Measurements from ENCODE around the gene WNT6.

WNT6 gene

DNA sequence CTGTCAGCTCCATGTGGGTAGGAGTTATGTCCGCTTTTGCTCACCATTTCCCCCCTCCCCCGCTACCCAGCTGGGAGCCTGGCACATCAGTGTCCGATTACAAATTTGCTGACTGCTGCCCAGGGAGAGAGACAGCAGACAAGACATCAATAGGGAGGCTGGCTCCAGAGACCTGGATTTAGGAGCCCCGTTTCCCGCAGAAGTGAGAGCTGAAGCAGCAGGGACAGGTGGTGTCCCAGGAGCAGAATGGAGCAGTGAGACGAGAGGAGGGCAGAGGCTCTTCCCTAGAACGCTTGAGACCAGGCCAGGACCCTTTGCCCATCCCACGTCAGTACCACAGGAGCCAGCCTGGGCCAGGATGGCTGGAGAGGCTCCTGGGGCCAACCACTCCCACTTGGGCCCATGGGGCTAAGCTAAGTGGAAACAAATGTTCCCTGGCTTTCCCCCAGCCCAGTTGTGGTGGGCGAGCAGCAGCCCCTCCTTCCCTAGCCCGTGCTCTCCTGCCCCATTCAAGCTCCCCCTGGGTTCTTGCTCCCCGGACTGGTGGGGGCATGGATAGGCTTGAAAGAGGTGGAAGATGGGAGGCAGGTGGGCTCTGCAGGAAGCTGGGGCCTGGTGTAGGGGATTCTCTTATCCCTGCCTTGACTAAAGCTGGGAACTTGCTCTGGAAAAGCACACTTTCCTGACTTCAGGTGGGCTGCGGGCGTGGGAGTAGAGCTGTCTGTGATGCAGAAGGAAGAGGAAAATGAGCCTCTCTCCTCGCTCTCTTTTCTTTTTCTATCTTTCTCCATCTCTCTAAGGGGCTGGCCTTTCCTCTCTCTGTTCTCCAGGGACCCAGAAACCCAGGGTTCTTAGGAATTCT is 4.1 kb upstream of the WNT6 start:
- in situ Hi-C loops (cut with HindIII; ENCODE audit: low pct_unique_long_range_greater_than_20kb, low sequenced_read_pairs), result no loop called here
- no peak for DNase-seq (ENCODE audit: low read depth in 1 of 2, low spot score in 1 of 2)
- no peak for TF ChIP-seq JUND (IDR thresholded peaks at IDR 0.05; ENCODE audit: low read depth)

DNA sequence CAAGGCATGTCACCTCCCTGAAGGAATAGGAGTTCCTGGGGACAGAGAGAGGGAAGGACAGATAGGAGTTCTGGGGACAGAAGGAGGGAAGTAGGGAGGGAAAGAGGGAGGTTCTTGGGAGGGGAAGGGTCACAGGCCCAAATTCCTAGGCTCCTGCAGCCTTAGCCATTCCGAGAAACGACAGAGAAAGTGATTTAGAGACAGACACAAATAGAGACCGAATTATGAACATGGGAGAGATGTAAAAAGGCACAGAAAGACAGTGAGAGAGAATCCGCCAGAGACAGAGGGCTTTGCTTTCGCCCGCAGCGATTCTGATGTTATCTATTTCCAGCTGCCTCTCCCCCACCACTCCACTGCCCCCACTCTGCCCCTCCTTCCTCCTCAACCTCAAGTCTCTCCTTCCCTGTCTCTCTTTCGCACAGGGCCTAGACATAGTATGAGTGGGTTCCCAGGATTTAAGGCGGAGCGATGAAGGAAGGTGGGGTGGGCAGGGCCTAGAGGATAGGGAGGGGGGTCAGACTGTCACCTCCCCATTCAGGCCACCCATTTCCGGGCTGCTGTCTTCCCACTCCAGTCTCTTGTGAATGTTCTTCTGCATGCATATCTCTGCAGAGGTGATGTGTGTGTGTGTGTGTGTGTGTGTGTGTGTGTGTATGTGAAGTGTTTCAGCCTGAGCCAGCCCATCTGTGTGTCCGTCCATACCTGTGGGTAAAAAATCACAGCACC is 3.3 kb upstream of the WNT6 start:
- in situ Hi-C loops (cut with HindIII; ENCODE audit: low pct_unique_long_range_greater_than_20kb, low sequenced_read_pairs), result no loop called here

DNA sequence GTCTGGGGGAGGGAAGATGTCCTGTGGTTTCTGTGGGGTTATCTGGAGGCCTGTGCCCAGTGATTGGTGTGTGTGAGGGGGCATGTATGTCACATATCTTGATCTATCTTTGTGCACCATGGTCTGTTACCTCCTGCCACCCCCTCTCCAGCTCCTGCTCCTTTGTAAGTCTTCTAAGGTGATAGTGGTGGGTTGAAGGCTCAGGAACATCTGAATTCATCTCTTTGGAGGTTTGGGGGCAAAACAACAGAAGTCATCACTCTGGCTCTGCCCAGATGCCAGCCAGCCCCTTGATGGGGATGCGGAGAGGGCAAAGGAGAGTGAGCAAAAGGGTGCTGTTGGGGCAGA is 2.7 kb upstream of the WNT6 start:
- in situ Hi-C loops (cut with HindIII; ENCODE audit: low pct_unique_long_range_greater_than_20kb, low sequenced_read_pairs), result no loop called here
- TF ChIP-seq JUND (IDR thresholded peaks at IDR 0.05; ENCODE audit: low read depth), result no peak
- no peak for DNase-seq (ENCODE audit: low read depth in 1 of 2, low spot score in 1 of 2)

More for the DNA sequence above, 3.3 kb upstream of the WNT6 start:
- TF ChIP-seq JUND (IDR thresholded peaks at IDR 0.05; ENCODE audit: low read depth), result no peak
- no peak for DNase-seq (ENCODE audit: low read depth in 1 of 2, low spot score in 1 of 2)

DNA sequence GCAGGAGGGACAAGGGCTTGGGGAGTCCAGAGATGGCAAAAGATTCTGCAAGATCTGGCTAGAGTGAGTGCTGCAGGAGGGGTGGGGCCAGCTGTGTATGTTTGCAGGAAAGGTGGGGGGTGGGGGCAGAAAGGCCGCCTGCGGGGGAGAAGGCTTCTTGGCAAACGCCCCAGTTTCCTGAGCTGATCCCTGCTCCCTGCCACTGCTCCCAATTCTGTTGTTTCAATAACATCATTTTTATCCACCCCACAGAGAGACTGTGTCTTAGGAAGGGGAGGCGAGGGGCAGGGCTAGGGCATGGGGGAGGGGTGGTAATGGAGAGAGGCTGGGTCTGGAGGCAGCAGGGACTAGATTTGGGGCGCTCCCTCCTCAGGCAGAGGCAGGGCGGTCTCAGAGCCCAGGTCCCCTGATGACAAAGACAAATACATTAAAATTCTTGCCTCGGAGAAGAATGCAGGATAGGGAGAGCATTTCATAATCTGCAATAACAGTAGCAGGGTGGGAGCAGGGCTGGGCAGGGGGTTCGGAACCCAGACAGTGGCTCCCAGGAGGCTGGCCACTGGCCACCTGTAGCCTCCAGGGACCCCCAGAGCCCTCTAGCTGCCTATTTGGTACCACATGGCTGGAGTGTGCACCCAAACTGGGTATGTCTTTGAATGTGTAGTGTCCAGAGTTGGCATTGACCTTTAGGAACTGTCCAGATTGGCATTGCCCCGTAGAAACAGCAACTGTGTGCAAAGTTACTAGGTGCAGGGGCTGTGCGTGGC is 2.1 kb upstream of the WNT6 start:
- in situ Hi-C loops (cut with HindIII; ENCODE audit: low pct_unique_long_range_greater_than_20kb, low sequenced_read_pairs), result no loop called here
- no peak for TF ChIP-seq JUND (IDR thresholded peaks at IDR 0.05; ENCODE audit: low read depth)
- no peak for DNase-seq (ENCODE audit: low read depth in 1 of 2, low spot score in 1 of 2)

DNA sequence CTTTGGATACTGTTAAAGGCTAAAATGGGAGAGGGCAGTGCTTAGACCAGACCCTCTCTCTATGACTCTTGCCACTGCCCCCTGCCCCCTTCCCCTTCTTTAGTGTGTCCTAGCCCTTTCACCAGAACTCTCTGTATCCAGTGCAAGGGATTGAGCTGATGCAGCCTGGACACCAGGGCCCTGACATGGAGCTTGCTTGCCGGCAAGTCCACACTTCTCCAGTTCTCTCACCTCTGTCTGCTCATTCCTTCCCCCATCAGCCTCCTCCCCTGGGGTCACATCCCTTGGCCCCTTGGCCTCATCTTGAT is 1.5 kb upstream of the WNT6 start:
- in situ Hi-C loops (cut with HindIII; ENCODE audit: low pct_unique_long_range_greater_than_20kb, low sequenced_read_pairs), result no loop called here
- no peak for TF ChIP-seq JUND (IDR thresholded peaks at IDR 0.05; ENCODE audit: low read depth)
- DNase-seq (ENCODE audit: low read depth in 1 of 2, low spot score in 1 of 2), result no peak

DNA sequence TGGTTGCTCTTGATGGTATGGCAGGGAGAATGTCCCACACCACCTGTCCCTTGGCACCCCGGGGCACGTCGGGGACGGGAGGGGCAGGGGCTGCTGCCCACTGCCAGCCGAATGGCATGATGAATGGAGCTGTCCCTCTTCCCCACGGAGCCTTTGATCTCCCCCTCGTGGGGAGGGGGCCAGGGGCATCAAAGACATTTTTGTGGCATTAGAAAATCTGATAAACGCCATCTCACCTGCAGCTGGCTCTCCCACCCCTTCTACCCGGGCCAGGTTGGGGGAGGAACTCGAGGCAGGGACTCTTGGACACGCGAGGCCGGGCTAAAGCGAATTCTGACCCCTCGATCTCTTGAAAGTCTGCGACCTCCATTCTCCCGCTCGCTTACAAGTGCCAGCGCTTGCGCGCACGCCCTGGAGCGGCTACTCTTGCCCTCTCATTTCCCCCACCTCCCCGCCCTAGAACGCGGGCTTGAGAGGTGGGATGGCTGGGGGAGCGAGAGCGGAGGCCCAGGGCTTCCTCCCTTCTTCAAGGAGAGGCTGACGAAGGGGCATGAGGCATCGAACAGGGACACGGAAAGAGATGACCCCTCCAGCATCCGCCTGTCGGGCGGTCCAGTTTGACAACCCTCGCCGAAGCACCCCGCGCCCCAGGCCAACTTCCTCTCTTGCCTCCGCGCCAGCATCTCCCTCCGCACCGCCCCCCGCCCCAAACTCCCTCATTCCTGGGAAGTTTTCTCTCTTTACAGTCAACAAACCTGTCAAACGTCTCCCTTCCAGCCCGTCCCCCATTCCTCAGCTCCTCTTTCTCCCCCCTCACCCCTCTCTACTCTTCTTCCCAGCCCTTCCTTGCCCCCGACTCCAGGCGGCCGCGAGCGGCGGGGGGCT is 692 bp upstream of the WNT6 start:
- no peak for DNase-seq (ENCODE audit: low read depth in 1 of 2, low spot score in 1 of 2)
- in situ Hi-C loops (cut with HindIII; ENCODE audit: low pct_unique_long_range_greater_than_20kb, low sequenced_read_pairs), result no loop called here

DNA sequence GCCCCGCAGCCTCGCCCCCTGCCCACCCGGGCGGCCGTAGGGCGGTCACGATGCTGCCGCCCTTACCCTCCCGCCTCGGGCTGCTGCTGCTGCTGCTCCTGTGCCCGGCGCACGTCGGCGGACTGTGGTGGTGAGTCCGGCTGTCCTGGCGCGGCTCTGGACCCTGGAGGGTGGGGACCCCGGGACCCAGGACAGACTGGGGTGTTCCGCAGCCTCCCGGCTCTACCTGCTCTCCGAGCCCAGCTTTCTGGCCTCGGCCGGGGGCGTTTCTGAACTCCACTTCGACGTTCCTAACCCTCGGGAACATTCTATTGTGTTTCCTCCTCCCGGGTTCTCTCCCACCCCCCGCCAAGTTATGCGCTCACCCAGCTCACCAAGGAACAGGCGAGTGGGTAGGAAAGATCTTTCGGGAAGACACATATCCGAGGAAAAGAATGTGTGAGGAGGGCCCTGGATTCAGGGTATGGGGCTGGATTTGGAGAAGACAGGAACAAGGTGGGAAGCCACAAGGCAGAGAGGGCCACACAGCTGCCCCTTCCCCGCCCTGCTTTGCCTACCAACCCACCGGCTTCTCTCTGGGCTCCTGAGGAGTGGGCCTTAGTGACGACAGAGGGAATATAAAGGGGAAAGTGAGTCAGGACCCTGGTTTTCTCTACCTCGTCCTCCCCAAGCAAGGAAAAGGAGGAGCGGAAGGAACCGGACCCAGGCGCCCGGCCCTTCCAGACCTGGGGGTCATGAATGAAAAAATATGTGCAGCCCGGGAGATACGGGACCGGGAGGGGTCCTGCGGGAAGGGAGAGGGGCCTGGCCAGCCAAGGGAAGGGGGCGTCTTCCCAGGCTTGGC is 605 bp downstream of the WNT6 start:
- no peak for DNase-seq (ENCODE audit: low read depth in 1 of 2, low spot score in 1 of 2)
- in situ Hi-C loops (cut with HindIII; ENCODE audit: low pct_unique_long_range_greater_than_20kb, low sequenced_read_pairs), result no loop called here
- TF ChIP-seq JUND (IDR thresholded peaks at IDR 0.05; ENCODE audit: low read depth), result no peak

More for the DNA sequence above, 692 bp upstream of the WNT6 start:
- no peak for TF ChIP-seq JUND (IDR thresholded peaks at IDR 0.05; ENCODE audit: low read depth)

DNA sequence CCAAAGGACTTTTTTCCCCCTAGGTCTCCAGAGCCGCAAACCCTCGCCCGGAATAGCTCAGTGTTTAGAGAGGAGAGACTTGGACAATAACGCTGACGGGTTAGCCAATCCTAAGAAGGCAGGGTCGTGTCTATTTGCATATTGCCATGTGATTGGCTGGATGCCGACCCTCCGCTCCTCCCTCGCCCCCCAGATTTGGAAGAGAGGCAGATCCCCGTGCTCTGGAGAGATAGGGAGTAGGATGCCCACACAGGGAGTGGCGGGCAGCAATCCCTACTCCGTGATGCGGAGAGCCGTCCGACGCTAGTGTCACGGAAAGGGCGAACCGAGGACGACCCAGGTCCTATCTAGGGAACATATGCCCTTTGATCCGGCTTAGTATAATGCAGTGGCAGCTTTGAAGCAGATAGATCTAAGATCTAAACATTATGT is 1.4 kb downstream of the WNT6 start:
- TF ChIP-seq JUND (IDR thresholded peaks at IDR 0.05; ENCODE audit: low read depth), result no peak
- in situ Hi-C loops (cut with HindIII; ENCODE audit: low pct_unique_long_range_greater_than_20kb, low sequenced_read_pairs), result no loop called here
- no peak for DNase-seq (ENCODE audit: low read depth in 1 of 2, low spot score in 1 of 2)

DNA sequence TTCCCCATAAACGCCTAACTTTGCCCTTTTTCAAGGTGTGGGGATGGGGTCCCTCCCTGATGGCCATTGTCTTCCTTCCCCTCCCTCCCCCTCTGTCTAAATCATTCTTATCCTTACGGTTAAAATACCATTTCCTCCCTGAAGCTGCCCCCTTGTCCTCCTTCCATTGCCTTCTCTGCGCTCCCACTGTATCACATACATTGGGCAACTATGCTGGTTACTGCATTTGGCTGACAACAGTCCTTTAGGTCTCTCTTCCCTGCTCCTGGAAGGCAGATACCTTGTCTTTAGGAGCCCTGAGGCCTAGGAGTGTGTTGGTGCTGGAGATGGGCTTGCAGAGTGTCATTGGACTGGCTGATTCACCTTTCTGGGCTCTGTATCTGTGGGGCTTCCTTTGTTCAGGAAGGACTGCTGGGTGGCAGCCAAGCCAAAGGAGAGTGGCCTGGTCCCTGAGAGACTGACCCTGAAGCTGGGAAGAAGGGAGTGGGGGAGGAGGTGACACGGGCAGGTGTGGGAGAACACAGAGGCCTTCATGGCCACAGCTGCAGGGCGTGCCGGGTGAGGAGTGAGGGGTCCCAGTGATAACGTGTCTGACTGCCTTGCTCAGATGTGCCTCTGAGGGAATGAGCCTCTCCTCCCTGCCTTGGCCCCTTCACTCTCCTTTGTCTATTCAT is 2.2 kb downstream of the WNT6 start:
- TF ChIP-seq JUND (IDR thresholded peaks at IDR 0.05; ENCODE audit: low read depth), result no peak
- in situ Hi-C loops (cut with HindIII; ENCODE audit: low pct_unique_long_range_greater_than_20kb, low sequenced_read_pairs), result no loop called here

DNA sequence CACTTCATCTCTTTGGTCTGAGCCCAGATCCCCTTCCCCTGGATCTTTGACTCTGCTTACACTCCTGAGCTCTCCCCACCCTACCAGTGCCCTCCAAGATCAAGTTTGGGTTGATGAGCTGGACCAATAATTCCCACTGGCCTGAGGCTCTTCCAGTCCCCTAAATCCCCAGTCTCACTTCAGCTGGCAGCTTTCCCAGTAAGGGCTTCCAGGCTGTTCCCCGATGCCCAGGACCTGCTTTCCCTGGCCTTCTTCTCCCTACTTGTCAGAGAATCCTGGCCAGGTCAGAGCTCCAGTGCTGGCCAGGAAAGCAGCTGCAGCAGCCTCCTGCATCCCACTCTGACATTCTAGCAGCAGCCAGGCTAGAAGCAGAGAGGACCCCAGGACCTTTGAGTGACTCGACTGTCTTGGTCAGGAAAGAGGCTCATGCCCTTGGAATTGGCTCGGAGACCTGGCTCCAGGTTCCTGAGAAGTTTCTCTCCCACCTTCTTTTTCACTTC is 3.5 kb downstream of the WNT6 start:
- in situ Hi-C loops (cut with HindIII; ENCODE audit: low pct_unique_long_range_greater_than_20kb, low sequenced_read_pairs), result no loop called here
- no peak for DNase-seq (ENCODE audit: low read depth in 1 of 2, low spot score in 1 of 2)
- TF ChIP-seq JUND (IDR thresholded peaks at IDR 0.05; ENCODE audit: low read depth), result no peak

More for the DNA sequence above, 2.2 kb downstream of the WNT6 start:
- no peak for DNase-seq (ENCODE audit: low read depth in 1 of 2, low spot score in 1 of 2)

DNA sequence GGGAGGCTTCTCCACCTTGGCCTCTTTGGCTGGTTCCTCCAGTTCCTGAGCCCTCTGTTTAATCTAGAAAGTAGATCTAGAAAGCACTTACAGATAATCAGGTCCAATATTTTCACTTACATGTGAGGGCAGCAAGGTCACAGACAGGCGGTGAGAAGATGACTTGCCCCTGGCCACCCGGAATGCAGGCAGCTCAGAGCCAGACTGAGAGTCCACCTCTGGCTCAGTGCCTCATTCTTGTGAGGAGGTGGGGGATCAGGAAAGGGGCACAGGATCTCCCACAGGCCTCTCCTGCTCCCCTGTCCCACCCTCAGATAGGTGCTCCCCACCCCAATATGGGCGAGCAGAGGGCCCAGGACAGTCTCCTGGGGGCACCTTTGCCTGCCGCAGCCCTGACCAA is 5.8 kb downstream of the WNT6 start:
- no peak for DNase-seq (ENCODE audit: low read depth in 1 of 2, low spot score in 1 of 2)
- in situ Hi-C loops (cut with HindIII; ENCODE audit: low pct_unique_long_range_greater_than_20kb, low sequenced_read_pairs), result no loop called here
- no peak for TF ChIP-seq JUND (IDR thresholded peaks at IDR 0.05; ENCODE audit: low read depth)

All from T47D (cell line).